H1 (cell line): ENCODE data around the gene AP3S1. TPM values are rescaled to one million over a fixed set of nuclear protein-coding genes. Genes with fewer than 3 reads are reported as not detected.

Experiments used
- CHD7 ChIP-seq: fragments of 300-600 bp; sonication (generic); IDR thresholded peaks from 2 replicates; pipeline ENCODE4 v1.7.1; 2012; ENCODE audit warnings: low read length, moderate library complexity, mild to moderate bottlenecking, inconsistent platforms; ENCODE audit not compliant: insufficient replicate concordance
- polyA plus RNA-seq, 7 experiments: library from polyadenylated mRNA; depleted of rRNA in 3 of 7; stranded (reverse) in 5 of 7; unstranded in 2 of 7; fragments of >200 nt in 5 of 7; fragments of 200-250 nt in 2 of 7; gene quantifications; 1 replicate in 5 of 7; 2 replicates in 1 of 7; 4 replicates in 1 of 7; pipeline versions ENCODE4 v1.2.1 to v1.2.3, GENCODE V29; 2011 to 2013; ENCODE audit warnings: missing spikeins in 2 of 7, mixed read lengths in 2 of 7
- total RNA-seq: library from RNA; stranded (reverse); fragmentation: NEBNext Ultra II Directional; extraction: Animal tissue kit (Norgen Biotek cat#: 25700); gene quantifications from 2 replicates; pipeline ENCODE4 v1.2.1, GENCODE V29; 2021

AP3S1 gene
- total and polyA plus RNA-seq, 2 of the 8 experiments (the other 6 are each of a cell fraction or from before 2014, with no cell fraction given): 26.6 to 72.7 TPM

GRCh38 chr5:115940080-115940810 lies 98.5 kb downstream of the AP3S1 start (continued):
- TF ChIP-seq CHD7: no peak
